GM23338 (cell line): ENCODE data around the gene STIP1.

Experiments used
- EZH2 ChIP-seq: fragments of 200-600 bp; sonication (generic); IDR thresholded peaks from one replicate; pipeline ENCODE4 v1.8.0; 2017; ENCODE audit warnings: antibody characterized with exemption, mild to moderate bottlenecking, low read depth; ENCODE audit not compliant: unreplicated experiment
- POLR2AphosphoS5 ChIP-seq: IDR thresholded peaks from 2 replicates; pipeline ENCODE4 v1.6.1; 2016; ENCODE audit warnings: antibody characterized with exemption, low read depth
- TF ChIP-seq, protein P1 (sequence below), 2 experiments: fragments of 200-600 bp in 1 of 2; sonication (generic) in 1 of 2; conservative IDR thresholded peaks; 2 replicates each; pipeline versions ENCODE4 v1.5.1 to v1.6.1; 2016 to 2017; ENCODE audit warnings: antibody characterized with exemption in 2 of 2, low read depth in 2 of 2, mild to moderate bottlenecking in 2 of 2, moderate library complexity in 1 of 2
- TF ChIP-seq, protein P2 (sequence below): IDR thresholded peaks from one replicate; pipeline ENCODE4 v1.6.1; 2018; ENCODE audit warnings: antibody characterized with exemption; ENCODE audit not compliant: unreplicated experiment

DNA sequence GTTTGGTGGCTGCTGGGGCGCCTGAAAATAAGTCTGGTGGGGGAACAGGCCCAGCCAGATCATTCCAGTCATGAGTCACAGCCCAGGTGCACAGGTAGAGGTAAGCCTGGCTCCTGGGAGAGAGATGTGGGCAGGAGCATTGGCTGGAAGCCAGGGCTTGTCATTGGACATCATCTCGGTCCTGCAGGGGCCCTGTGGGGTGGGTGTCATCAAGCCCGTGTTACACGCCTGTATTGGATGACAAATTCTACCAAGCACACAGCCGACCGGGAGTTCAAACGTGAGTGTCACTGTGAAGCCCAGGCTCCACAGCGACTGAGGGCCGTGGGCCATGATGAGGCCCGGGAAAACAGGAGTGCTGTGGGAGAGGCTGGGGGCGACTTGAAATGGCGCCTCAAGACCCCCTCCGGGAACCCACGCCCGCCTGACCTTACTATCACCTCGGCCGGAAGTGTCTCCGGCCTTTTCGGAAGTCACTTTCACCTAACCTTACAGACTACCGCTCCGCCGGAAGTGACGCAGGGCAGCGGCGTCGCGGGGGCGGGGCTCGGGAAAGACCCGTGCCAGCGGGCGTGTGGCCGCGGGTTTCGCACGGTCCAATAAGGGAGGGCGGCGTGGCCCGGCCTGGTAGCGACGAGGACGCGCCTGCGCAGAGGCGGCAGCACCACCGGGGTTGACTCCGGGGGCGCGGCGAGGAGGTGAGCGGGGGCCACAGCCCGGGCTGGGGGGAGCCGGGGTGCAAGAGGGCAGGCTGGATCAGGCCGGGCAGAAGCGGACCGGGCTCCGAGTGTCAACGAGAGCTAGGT lies 54.7 kb downstream of the STIP1 start, which contains the start of gene FKBP2:
- TF ChIP-seq POLR2AphosphoS5: peak; percentile 95
- TF ChIP-seq, protein P1, sequence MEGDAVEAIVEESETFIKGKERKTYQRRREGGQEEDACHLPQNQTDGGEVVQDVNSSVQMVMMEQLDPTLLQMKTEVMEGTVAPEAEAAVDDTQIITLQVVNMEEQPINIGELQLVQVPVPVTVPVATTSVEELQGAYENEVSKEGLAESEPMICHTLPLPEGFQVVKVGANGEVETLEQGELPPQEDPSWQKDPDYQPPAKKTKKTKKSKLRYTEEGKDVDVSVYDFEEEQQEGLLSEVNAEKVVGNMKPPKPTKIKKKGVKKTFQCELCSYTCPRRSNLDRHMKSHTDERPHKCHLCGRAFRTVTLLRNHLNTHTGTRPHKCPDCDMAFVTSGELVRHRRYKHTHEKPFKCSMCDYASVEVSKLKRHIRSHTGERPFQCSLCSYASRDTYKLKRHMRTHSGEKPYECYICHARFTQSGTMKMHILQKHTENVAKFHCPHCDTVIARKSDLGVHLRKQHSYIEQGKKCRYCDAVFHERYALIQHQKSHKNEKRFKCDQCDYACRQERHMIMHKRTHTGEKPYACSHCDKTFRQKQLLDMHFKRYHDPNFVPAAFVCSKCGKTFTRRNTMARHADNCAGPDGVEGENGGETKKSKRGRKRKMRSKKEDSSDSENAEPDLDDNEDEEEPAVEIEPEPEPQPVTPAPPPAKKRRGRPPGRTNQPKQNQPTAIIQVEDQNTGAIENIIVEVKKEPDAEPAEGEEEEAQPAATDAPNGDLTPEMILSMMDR (conservative IDR thresholded peaks at IDR 0.05; ENCODE audit: low read depth in 2 of 2): no peak
- no peak for TF ChIP-seq EZH2
- TF ChIP-seq, protein P2, sequence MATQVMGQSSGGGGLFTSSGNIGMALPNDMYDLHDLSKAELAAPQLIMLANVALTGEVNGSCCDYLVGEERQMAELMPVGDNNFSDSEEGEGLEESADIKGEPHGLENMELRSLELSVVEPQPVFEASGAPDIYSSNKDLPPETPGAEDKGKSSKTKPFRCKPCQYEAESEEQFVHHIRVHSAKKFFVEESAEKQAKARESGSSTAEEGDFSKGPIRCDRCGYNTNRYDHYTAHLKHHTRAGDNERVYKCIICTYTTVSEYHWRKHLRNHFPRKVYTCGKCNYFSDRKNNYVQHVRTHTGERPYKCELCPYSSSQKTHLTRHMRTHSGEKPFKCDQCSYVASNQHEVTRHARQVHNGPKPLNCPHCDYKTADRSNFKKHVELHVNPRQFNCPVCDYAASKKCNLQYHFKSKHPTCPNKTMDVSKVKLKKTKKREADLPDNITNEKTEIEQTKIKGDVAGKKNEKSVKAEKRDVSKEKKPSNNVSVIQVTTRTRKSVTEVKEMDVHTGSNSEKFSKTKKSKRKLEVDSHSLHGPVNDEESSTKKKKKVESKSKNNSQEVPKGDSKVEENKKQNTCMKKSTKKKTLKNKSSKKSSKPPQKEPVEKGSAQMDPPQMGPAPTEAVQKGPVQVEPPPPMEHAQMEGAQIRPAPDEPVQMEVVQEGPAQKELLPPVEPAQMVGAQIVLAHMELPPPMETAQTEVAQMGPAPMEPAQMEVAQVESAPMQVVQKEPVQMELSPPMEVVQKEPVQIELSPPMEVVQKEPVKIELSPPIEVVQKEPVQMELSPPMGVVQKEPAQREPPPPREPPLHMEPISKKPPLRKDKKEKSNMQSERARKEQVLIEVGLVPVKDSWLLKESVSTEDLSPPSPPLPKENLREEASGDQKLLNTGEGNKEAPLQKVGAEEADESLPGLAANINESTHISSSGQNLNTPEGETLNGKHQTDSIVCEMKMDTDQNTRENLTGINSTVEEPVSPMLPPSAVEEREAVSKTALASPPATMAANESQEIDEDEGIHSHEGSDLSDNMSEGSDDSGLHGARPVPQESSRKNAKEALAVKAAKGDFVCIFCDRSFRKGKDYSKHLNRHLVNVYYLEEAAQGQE: no peak
